Measurements from ENCODE around the gene FBXO39.

- no peak for TF ChIP-seq CTCF (IDR thresholded peaks at IDR 0.05)
- TF ChIP-seq POLR2A (IDR thresholded peaks at IDR 0.05) = no peak
- no peak for TF ChIP-seq POLR2AphosphoS5 (IDR thresholded peaks at IDR 0.05)
- TF ChIP-seq EP300 (IDR thresholded peaks at IDR 0.05) = no peak
Measured at GRCh38 chr17:6793748-6794493, 17.9 kb downstream of the FBXO39 start.

Measured in stomach (tissue), 4 donors.